Astrocyte (in vitro differentiated cells and primary cell): ENCODE measurements around the gene PDZRN4.

Experiments
- EZH2 ChIP-seq: IDR thresholded peaks from 2 replicates; pipeline ENCODE4 v1.6.1; 2012; ENCODE audit warnings: mild to moderate bottlenecking, low read length, inconsistent platforms; ENCODE audit not compliant: insufficient read depth
- TF ChIP-seq, protein P1 (sequence below): IDR thresholded peaks from 2 replicates; pipeline ENCODE4 v1.5.1; 2011; ENCODE audit warnings: low read depth, mild to moderate bottlenecking, inconsistent platforms, low read length, moderate library complexity; ENCODE audit not compliant: insufficient read depth

- TF ChIP-seq, protein P1, sequence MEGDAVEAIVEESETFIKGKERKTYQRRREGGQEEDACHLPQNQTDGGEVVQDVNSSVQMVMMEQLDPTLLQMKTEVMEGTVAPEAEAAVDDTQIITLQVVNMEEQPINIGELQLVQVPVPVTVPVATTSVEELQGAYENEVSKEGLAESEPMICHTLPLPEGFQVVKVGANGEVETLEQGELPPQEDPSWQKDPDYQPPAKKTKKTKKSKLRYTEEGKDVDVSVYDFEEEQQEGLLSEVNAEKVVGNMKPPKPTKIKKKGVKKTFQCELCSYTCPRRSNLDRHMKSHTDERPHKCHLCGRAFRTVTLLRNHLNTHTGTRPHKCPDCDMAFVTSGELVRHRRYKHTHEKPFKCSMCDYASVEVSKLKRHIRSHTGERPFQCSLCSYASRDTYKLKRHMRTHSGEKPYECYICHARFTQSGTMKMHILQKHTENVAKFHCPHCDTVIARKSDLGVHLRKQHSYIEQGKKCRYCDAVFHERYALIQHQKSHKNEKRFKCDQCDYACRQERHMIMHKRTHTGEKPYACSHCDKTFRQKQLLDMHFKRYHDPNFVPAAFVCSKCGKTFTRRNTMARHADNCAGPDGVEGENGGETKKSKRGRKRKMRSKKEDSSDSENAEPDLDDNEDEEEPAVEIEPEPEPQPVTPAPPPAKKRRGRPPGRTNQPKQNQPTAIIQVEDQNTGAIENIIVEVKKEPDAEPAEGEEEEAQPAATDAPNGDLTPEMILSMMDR, result no peak
- TF ChIP-seq EZH2, result no peak
Observed at GRCh38 chr12:41605545-41606305, 417.6 kb downstream of the PDZRN4 start.
